Right kidney (tissue), 1 donor: Measurements from ENCODE around the gene CHST15.
A peak's percentile ranks its signal among the peaks of the same experiment; 100 is the strongest.

ENCODE experiments used
- DNase-seq: peaks from one replicate; pipeline ENCODE4 v3.0.0-alpha.2; 2016

Gene CHST15

GRCh38 chr10:123997486-123998196 lies 95.8 kb downstream of the CHST15 start:
- no peak for DNase-seq

GRCh38 chr10:123997013-123997412 lies 96.4 kb downstream of the CHST15 start:
- no peak for DNase-seq

GRCh38 chr10:123996302-123996701 lies 97.1 kb downstream of the CHST15 start:
- DNase-seq = no peak

- DNase-seq = peak; percentile 71
Observed at GRCh38 chr10:123995461-123996131, 97.8 kb downstream of the CHST15 start.

GRCh38 chr10:123995082-123995460 lies 98.3 kb downstream of the CHST15 start:
- no peak for DNase-seq

GRCh38 chr10:123994417-123995081 lies 98.8 kb downstream of the CHST15 start:
- peak; percentile 84 for DNase-seq

GRCh38 chr10:123993534-123994416 lies 99.6 kb downstream of the CHST15 start:
- DNase-seq = no peak

GRCh38 chr10:123991611-123992570 lies 101.5 kb downstream of the CHST15 start:
- no peak for DNase-seq

GRCh38 chr10:123990889-123991288 lies 102.5 kb downstream of the CHST15 start:
- no peak for DNase-seq

GRCh38 chr10:123988694-123989093 lies 104.7 kb downstream of the CHST15 start:
- no peak for DNase-seq

GRCh38 chr10:123986736-123987135 lies 106.7 kb downstream of the CHST15 start:
- DNase-seq = no peak

- DNase-seq = no peak
Observed at GRCh38 chr10:123974406-123974805, 119.0 kb downstream of the CHST15 start.

- DNase-seq = peak; percentile 41
Observed at GRCh38 chr10:123972481-123973401, 120.7 kb downstream of the CHST15 start.

- DNase-seq = no peak
Observed at GRCh38 chr10:123970927-123971286, 122.5 kb downstream of the CHST15 start.

- no peak for DNase-seq
Observed at GRCh38 chr10:123970207-123970926, 123.0 kb downstream of the CHST15 start.

- peak; percentile 52 for DNase-seq
Observed at GRCh38 chr10:123967626-123968243, 125.7 kb downstream of the CHST15 start.

- no peak for DNase-seq
Observed at GRCh38 chr10:123966896-123967231, 126.5 kb downstream of the CHST15 start.

- DNase-seq = no peak
Observed at GRCh38 chr10:123965973-123966895, 127.2 kb downstream of the CHST15 start.
